CD1c-positive myeloid dendritic cell (primary cell): Measurements from ENCODE around the gene STN1.

Experiments
- DNase-seq: peaks from one replicate; pipeline ENCODE4 v3.0.0-alpha.2; 2016; ENCODE audit errors: extremely low spot score

STN1 gene, protein sequence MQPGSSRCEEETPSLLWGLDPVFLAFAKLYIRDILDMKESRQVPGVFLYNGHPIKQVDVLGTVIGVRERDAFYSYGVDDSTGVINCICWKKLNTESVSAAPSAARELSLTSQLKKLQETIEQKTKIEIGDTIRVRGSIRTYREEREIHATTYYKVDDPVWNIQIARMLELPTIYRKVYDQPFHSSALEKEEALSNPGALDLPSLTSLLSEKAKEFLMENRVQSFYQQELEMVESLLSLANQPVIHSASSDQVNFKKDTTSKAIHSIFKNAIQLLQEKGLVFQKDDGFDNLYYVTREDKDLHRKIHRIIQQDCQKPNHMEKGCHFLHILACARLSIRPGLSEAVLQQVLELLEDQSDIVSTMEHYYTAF

DNA sequence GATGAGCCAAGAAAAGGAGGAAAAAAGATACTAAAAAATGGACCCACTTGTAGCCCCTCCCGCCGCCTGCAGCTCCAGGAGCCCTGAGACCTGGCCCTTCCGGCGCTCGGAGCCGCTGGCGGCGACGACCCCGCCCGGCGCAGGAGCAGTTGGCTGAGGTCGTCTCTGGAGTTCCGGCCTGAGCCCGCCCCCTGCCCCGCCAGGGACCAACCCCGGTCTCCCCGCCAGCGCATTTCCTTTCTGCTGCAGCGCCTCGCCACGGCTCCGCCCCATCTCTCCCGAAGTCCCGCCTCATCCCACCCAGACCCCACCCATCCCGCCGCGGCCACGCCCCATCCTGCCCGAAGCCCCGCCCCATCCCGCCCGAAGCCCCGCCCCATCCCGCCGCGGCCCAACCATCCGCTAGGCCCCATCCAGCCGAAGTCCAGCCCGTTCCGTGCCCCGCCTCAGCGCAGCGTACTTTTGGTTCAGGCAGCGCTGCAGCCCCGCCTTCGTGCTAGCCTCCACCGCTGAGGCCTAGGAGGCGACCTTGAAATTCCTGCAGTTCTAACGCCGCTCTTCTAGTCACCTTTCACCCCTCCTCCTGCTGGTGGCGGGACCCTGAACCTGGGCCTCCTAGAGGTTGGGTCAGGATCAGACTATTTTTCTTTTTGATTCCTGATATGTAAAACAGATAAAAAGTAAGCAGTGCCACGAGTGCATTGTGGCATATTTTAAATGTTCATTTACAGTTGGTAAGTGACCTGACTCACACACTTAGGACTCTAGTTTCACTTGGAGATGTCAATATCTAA, at the start of gene STN1:
STN1 (minus strand) TSS at position 132 of the 794 bp plus-strand sequence. CDS start 590 bp downstream, outside the sequence.
- peak; percentile 98 for DNase-seq

DNA sequence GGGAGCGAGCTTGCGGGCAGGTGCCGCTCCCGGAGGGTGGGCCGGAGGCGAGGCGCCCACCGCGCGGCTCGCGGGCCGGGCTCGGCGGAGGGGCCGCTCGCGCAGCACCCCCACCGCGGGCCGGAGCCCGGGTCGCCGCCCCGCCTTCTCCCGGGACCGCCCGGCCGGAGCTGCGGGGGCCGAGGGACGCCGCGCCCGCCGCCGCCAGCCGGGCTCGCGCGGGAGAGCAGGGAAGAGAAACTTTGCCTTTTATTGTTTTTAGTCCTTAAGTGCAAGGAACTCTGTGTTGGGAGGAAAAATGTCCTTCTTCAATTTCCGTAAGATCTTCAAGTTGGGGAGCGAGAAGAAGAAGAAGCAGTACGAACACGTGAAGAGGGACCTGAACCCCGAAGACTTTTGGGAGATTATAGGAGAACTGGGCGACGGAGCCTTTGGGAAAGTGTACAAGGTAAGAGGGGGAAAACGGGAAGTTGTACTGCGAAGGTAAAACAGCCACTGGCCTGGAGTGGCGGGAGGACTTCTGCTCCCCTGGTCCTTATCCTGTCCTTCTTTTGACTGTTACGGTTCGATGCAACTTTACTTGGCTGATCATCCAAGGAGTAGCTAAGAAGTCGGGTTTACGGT, 49.6 kb upstream of the STN1 start:
- DNase-seq: peak; percentile 71

DNA sequence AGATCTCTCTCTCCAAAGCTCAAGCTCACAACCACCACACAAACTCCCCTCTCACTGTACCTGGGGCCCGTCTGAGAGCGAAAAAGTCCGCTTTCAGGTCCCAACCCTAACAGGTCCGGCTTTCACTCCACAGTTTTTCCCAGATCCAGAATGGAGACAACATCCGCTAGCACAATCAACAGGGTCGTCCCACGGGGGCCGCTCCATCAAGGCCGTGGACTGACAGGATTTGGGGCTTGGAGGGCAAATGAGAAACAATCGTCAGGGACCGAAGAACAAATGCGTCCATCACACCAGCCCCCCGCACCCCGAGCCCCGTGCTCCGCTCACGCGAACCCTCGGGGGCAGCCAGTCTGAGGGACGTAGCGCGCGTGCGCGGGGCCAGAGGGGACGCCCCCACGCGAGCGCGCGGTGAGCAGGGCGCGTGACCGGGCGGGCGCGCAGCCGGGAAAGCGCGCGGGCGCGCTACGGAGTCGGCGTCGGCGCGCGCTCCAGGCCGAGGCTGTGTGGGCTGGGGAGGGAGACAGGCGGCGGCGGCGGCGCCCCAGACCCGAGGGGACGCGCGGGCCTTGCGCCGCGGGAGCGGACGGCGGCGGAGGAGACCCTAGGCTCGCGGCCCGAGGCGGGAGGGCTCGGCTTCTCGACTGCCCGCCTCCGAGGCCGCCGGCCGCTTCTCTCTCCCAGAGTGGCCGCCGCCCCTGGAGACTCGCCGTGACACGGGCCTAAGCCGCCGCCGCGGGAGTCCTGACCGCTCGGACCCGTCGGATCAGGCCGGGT, 48.9 kb upstream of the STN1 start, which contains the start of gene SLK:
SLK (plus strand) TSS at position 470 of the 777 bp plus-strand sequence. CDS start 606 bp downstream, outside the sequence.
- peak; percentile 95 for DNase-seq

DNA sequence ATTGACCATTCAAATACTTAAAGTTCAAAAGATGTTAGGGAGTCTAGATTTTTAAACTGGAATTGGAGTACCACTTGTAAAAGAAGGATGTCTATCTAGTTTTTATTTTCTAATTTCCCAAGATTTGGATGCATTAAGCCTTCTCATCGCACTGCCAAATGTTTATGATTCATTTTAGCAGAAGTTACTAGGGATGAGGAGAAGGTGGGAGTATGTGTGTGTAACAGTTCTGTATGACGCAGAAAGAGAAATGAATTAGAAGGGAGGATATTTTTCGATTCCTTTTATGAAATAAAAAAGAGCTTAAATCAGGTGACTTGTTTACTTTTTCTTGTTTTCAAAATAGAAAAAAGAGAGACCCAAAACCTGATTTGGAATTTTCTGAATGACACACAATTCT, 42.1 kb upstream of the STN1 start:
- no peak for DNase-seq

DNA sequence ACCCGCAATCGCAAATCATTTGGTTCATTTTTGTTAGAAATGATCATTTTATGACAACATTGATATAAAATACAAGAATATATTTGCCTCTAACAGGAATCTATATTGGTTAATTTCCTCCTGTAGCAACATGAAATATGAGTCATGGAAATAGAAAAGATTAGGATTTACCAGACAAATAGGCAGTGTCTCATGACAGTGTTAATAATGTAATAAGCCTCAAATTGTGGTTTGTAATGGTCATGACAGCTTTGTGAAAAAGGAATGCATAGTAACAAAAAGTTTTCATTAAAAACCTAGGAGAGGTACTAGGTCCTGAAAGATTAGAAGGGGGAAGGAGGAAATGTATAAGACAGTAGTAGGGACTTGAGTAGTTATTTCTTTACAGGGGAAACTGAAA, 41.0 kb upstream of the STN1 start:
- no peak for DNase-seq

DNA sequence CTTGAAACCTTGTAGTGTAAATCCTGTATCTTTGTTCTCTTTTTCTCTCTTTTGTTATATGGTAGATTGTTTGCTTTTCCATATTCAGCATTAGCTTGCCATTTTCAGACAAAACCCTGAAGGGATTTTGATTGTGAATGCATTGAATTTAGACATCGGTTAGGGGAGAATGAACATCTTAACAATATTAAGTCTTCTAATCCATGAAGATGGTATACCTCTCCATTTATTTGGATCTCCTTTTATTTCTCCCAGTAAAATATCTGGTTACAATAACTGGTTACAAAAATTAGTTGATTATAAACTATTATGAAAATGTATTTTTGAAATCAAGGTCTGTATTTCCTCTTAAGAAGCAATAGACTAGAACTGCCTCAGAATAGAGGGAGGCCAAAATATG, 36.6 kb upstream of the STN1 start:
- no peak for DNase-seq

DNA sequence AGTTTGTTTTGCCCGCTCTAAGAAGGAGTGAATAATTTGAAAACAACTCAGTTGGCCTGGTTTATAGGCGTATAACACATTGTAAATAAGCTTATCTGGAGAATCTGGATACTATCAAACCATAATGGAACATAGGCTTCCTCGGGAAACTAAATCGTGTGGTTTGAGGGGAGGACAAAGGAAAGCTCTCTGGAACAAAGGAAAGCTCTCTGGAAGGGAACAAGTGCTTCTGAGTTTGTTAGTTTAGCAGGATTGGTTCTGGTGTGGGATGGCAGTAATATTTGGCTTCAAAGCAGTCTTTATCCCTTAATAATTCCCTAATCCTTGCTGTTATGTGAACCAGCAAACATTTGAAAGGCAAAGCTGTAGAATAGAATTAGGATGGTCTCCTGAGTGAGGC, 34.0 kb upstream of the STN1 start:
- no peak for DNase-seq

DNA sequence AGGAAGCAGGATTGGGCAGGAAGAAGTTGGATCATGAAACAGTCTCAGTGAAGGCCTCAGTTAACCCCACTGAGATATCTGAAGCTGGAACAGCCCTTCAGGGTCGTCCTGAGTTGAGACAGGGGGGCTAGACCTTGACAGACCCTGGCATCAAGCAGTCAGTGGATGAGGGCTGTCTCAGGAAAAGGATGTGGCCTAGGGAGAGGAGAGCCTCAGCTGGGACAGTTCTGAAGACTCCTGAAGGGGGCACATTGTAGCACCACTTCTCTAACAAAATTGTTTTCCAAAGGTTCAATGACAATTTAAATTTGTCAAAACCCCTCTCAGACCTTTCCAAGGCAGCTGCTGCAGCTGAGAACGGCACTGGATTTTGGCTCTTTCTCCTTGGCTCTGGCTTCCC, 33.2 kb upstream of the STN1 start:
- DNase-seq: no peak

DNA sequence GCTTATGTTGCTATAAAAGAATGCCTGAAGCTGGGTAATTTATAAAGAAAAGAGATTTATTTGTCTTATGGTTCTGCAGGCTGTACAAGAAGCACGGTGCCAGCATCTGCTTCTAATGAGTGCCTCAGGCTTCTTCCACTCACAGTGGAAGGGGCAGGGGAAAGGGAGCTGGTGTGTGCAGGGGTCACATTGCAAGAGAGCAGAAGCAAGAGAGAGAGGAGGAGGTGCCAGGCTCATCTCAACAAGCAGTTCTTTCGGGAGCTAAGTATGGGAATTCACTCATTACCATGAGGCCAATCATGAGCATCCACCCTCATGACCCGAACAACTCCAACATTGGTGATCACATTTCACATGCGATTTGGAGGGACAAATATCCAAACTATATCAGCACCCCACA, 31.7 kb upstream of the STN1 start:
- no peak for DNase-seq

DNA sequence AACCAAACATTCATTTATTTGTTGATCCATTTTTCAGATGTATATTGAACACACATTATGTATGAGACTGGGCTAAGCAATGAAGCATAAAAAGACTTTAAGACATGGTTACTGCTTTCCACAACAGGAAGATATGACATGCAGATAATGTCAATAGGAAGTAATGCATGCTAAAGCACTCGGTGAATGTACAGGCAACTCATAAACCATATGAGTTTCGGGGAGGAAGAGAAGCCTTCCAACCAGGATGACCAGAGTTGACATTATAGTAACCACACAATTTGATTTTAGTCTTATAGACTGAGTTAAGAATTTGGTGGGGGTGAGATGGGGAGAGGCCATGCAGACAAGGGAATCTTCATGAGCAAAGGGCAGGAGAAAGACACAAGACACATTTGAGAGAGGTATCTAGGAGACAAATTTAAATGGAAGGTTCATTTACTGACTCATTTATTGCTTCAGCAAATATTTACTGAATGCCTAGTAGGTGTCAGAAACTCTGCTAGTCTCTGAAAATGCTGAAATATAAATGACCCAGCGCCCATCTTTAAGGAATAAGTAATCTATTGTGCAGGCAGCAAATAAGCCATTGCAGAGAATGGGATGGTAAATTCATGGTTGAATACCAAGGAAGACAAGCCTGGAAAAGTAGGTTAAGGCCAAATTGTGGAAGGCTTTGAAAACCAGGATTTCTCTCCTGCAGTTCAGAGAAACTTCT, 30.0 kb upstream of the STN1 start:
- DNase-seq: no peak

DNA sequence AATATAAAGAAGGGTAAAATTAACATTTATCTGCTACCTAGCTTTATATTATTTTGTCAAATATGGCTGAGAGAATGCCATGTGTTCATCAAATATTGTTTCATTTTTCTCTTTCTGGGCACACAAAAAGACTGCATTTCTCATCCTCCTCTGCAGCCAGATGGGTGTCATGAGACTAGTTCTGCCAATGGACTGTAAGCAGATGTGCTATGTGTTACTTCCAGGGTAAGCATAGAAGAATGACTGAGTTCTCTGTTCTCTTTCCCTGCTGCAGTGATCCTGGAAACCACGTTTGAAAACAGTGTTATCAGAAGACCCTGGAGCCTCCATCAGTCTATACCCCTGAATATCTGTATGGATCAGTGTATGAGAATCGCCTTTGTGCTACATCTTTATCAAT, 24.9 kb upstream of the STN1 start:
- no peak for DNase-seq

DNA sequence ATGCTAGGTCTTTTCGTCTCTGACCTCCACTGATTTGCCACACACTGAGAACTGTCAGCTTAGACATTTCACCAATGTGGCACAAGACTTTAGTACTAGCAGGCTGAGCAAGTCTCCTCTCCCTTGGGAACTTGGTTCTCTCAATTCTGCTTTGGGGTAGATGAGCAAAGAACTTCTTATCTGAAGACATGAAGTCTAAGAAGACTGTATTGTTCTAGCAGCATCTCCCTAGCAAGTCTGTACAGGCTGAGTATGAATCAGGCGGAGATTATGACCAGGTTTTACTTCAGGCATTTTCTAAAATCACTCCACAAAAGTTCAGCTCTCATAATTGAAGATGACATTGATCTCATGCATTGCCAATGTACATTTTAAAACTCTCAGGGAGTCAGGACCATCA, 23.8 kb upstream of the STN1 start:
- DNase-seq: no peak

DNA sequence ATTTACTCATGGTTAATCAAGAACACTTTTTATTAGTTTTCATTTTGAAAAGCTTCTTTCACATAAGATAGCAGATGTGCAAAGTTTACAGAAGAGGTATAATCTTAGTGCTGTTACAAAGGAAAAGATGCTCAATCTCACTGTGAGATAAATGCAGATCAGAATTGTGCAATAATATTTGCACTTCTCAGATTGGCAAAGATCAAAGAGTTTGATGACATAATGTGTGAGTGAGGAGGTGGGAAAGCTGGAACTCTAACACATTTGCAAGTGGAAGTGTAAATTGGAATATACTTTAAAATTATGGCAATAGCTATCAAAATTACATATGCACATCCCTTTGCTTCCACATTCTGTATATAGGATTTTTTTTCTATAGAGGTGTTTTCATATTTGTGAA, 21.5 kb upstream of the STN1 start:
- DNase-seq: no peak

DNA sequence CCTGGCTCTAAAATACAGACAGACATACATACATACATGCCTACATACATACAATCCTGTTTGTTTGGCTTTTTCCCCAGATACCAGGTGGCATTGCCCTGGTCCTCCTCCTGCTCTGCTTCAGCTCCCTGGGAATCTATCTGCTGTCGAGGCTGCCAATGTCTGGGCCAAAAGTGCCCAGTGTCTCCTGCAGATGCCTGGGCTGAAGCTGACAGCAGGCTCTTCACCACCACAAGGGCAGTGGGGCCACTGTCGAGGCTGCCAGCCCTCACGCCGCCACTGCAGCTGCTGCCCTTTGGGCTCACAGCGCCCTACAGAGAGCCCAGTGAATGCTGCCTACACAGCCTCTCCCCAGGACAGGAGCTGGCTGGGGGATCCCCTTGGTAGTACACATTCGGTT, 18.0 kb upstream of the STN1 start:
- DNase-seq: no peak

DNA sequence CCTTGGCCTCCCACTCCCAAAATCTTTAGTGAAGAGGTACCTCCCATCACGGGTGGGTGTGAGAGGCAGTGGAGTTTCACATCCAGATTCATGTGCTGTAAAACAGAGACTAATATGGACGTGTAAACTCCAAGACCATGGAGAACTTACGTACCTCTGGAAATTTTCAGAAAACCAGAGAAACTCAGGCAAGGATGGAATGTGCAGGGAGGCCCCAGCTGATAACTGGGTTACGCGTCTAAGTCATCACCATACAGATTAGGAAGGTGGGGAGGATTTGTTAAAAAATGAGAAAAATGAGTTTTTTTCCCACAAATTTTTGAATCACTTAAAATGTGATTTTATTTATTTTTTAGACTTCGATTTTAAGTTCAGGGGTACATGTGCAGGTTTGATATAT, 16.3 kb upstream of the STN1 start:
- DNase-seq: no peak

DNA sequence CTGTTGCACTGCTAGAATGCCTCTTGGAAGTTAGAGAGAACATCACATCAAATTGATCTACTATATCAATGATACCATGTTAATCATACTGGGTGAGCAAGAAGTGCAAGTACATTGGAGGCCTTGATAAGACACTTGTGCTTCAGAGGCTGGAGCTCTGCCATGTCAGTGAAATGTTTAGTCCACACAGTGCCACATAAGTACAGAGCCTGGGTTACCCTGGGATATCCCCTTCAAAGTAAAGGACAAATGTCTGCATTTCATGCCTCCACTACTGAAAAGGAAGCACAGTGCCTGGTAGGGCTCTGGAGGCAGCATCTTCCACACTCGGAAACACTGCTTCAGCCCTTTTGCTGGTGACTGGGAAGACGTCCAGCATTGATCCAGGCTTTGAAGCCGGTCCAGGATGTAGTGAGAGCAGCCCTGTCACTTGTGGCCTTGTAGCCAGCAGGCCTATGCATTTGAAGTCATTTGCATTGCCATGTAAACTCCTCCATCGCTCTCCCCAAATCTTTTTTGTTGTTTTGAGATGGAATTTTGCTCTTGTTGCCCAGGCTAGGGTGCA, 15.7 kb upstream of the STN1 start:
- DNase-seq: no peak

DNA sequence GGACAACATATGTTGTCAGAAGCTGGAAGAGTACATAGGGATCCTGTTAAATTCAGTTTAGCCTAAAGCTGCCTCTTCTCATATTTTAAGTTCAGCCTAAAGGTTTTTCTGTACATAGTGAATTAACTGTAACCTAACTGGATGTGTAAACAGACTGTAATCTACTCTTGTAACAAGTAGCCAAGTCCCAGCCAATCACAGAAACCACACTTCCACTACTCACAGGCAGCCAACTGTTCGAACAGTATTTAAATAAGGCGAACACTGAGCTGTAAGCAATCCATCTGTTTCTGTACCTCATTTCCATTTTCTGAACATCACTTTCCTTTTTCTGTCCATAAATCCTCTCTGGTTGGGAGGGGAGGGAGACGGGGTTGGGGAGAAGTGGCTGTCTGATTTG, 15.0 kb upstream of the STN1 start:
- DNase-seq: no peak

DNA sequence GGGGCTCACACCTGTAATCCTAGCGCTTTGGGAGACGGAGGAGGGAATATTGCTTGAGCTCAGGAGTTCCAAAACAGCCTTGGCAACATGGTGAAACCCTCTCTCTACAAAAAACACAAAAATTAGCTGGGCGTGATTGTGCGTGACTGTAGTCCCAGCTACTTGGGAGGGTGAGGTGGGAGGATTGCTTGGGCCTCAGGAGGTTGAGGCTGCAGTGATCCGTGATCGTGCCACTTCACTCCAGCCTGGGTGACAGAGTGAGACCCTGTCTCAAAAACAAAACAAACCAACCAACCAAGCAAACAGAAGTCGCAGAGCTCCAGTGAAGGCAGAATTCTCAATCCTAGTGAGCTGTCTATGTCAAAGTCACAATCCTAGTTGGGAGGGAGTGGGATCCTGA, 14.3 kb upstream of the STN1 start:
- DNase-seq: no peak

DNA sequence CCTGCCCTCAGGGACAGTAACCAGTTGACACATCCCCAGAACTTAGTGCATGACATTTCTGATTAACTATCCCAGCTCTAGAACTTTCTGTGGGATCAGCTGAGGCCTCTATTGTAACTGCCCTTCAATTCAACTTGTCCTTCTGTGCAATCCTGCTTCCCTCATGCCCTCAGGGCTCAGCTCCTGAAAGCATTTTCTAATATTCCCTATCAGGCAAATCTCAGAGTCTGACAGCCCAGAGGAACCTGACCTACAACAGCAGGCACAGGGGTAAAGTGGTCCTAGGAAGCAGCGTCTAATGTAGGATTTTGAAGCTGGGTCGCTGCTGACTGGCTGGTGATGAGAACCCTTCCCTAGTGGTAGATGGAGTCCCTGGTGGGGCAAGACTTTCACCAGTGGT, 13.6 kb upstream of the STN1 start:
- DNase-seq: no peak

DNA sequence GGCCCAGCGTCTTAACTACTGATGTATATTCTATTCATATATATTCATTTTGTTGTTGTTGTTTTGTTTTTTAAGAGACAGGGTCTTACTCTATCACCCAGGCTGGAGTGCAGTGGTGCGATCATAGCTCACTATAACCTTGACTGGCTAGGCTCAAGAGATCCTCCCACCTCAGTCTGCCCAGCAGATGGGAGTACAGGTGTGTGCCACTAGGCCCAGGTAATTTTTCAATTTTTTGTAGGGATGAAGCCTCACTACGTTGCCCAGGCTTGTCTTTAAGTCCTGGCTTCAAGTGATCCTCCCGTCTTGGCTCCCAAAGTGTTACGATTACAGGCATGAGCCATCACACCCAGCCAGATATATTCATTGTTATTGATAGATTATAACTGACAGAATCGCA, 12.9 kb upstream of the STN1 start:
- no peak for DNase-seq

DNA sequence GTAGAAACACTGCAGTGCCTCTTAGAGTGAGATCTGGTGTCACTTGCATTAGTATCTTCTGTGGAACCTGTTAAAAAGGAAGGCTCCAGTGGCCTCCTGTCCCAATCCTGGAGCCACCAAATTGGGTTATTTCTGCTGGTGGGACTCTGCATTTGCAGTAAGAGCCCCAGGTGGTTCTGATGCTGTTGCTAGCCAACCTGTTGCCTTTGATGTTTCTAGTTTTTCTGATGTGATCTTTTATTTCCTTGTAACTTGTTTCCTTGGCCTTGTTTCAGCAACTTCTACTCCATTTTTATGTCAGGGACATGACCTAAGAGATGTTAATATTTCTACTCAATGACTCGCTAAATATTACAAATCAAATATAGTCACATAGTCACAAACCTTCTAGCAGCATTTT, 12.5 kb upstream of the STN1 start:
- DNase-seq: no peak
